Duodenal mucosa (tissue), 2 donors: Measurements from ENCODE around the gene CORO2A.
"Not testable (repeated sequence)": the region's sequence is repeated elsewhere in the genome, so short reads cannot be mapped to it uniquely, and the experiment has no call there.

Source experiments
- H3K27ac ChIP-seq: one replicate; pipeline ENCODE4 v1.7.0; 2013; ENCODE audit warnings: low read depth, low read length
- H3K27me3 ChIP-seq, 2 donors: one replicate each; pipeline ENCODE4 v1.7.0; 2013; ENCODE audit warnings: low read length in 2 of 2, control low read depth in 1 of 2; ENCODE audit not compliant: insufficient read depth in 2 of 2, control insufficient read depth in 1 of 2
- H3K36me3 ChIP-seq, 2 donors: one replicate each; pipeline ENCODE4 v1.7.0; 2013; ENCODE audit warnings: low read length in 2 of 2, control low read depth in 1 of 2; ENCODE audit not compliant: insufficient read depth in 2 of 2, control insufficient read depth in 1 of 2
- H3K4me1 ChIP-seq, 2 donors: one replicate each; pipeline ENCODE4 v1.7.0; 2013; ENCODE audit warnings: low read length in 2 of 2, control low read depth in 1 of 2; ENCODE audit not compliant: insufficient read depth in 2 of 2, control insufficient read depth in 1 of 2
- H3K4me3 ChIP-seq, 2 donors: one replicate each; pipeline ENCODE4 v1.7.0; 2013; ENCODE audit warnings: low read length in 2 of 2, low read depth in 1 of 2
- H3K9ac ChIP-seq, 2 donors: one replicate each; pipeline ENCODE4 v1.7.0; 2013; ENCODE audit warnings: low read length in 2 of 2, low read depth in 1 of 2
- H3K9me3 ChIP-seq, 2 donors: one replicate each; pipeline ENCODE4 v1.7.0; 2013; ENCODE audit warnings: low read length in 2 of 2, control low read depth in 1 of 2; ENCODE audit not compliant: control insufficient read depth in 1 of 2

Gene CORO2A

GRCh38 chr9:98174502-98174918 is 17.9 kb downstream of the CORO2A start:
- H3K27me3 ChIP-seq, H3K27ac ChIP-seq, H3K4me3 ChIP-seq, H3K9me3 ChIP-seq, H3K9ac ChIP-seq, H3K36me3 ChIP-seq: not testable (repeated sequence)
- peaks cover 67 to 81% of the 10 kb centered on the region in 2 donors for H3K4me1 ChIP-seq

DNA sequence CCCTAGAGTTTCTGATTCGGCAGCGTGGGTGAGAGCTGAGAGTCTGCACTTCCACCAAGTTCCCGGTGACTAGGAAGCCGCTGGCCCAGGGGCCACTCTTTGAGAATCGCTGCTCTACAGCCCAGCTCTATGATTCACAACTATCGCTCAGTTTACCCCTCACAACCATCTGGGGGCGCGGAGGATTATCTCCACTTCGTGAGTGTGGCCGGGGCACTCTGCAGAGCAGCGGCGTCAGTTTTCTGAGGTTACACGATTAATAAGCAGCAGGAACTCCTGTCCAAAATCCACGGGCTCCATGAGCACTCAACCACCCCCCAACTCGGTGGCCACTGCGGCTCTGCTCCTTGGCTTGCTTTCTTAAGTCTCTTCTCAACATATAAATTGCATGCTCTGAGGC is 19.3 kb downstream of the CORO2A start:
- H3K27ac ChIP-seq, result no peak overlapping the region
- no peaks in the 10 kb centered on the region for H3K9me3 ChIP-seq
- no peaks in the 10 kb centered on the region for H3K27me3 ChIP-seq
- H3K4me1 ChIP-seq, result peaks cover 74 to 81% of the 10 kb centered on the region in 2 donors
- no peak overlapping the region for H3K9ac ChIP-seq
- no peaks in the 10 kb centered on the region for H3K36me3 ChIP-seq
- H3K4me3 ChIP-seq, result no peak overlapping the region

GRCh38 chr9:98172604-98173003 is 19.8 kb downstream of the CORO2A start:
- no peaks in the 10 kb centered on the region for H3K9me3 ChIP-seq
- H3K27ac ChIP-seq, result no peak overlapping the region
- H3K4me1 ChIP-seq, result peaks cover 77 to 84% of the 10 kb centered on the region in 2 donors
- no peaks in the 10 kb centered on the region for H3K36me3 ChIP-seq
- H3K27me3 ChIP-seq, result no peaks in the 10 kb centered on the region
- no peak overlapping the region for H3K4me3 ChIP-seq
- H3K9ac ChIP-seq, result no peak overlapping the region

DNA sequence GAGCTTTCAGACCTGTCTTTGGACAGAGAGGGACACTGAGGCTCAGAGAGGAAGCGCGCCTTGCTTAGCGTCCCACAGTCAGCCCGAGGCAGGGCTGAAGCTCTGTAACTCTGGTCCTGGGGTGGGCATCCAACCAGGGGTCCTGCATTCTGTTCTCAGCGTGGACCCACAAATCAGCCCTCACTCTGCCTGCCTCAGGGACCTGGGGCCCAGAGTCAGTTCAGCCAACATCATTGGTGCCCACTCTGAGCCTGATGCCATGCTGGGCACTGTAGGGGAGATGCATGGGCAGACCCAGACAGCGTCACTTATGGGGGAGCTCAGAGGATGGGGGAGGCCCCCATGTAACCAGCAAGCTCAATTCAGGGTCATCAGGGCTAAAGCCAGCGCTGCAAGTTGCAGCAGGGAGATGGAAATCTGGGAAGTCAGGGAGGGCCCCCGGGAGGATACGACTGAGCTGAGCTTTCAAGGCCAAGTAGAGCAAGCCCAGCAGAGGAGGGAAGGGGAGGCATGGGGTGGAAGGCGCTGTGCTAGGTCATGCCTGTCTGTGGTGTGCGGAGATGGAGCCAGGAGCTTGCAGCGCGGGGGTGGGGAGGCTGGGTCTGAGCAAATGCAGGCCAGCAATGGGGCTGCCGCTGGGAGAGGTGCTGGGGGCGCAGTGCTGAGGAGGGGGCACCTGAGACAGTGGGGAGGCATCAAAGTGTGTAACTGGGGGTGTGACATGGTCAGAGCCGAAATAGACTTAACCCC is 21.1 kb downstream of the CORO2A start:
- Histone ChIP-seq H3K36me3 (no peaks in the 10 kb centered on the region), H3K9me3 (no peaks in the 10 kb centered on the region), H3K9ac (peak overlapping the region; percentile 19 to 44), H3K27ac (no peak overlapping the region), H3K4me1 (peaks cover 67 to 83% of the 10 kb centered on the region in 2 donors), H3K4me3 (no peak overlapping the region), H3K27me3 (no peaks in the 10 kb centered on the region)

DNA sequence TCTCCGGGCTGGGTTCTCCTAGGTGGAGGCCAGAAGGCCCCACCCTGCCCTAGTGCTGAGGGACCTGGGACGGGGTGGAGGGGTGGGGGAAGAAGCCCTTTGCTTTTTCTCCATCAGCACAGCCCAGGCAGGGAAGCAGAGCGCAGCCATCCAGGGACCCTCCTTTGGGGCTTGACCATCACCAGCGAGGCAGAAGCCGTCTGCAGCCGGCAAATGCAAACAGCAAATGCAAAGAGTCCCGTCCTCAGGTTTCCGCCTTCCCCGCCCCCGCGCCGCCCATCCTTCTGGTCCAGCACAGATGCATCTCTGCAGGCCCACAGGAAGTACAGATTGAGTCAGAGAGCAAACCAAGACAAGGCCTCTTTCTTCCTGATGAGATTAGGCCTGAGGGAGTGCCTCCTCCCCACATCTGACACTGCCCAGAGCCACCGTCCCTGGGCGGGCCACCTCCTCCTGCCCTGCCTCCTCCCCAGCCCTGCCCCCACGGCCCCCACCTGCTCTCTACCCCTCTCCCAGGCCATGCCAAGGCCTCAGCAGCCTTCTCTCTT is 23.4 kb downstream of the CORO2A start:
- Histone ChIP-seq H3K4me3 (no peak overlapping the region), H3K27me3 (no peaks in the 10 kb centered on the region), H3K9ac (peak overlapping the region in 1 of 2 donors; percentile 35), H3K9me3 (no peaks in the 10 kb centered on the region), H3K36me3 (no peaks in the 10 kb centered on the region), H3K4me1 (peaks cover 57 to 79% of the 10 kb centered on the region in 2 donors), H3K27ac (no peak overlapping the region)

- H3K27me3 ChIP-seq, result no peaks in the 10 kb centered on the region
- no peak overlapping the region for H3K27ac ChIP-seq
- H3K4me3 ChIP-seq, result no peak overlapping the region
- no peaks in the 10 kb centered on the region for H3K9me3 ChIP-seq
- H3K4me1 ChIP-seq, result peaks cover 60 to 77% of the 10 kb centered on the region in 2 donors
- no peaks in the 10 kb centered on the region for H3K36me3 ChIP-seq
- peak overlapping the region in 1 of 2 donors; percentile 35 for H3K9ac ChIP-seq
These were observed 24.2 kb downstream of the CORO2A start for GRCh38 chr9:98168153-98168780.

DNA sequence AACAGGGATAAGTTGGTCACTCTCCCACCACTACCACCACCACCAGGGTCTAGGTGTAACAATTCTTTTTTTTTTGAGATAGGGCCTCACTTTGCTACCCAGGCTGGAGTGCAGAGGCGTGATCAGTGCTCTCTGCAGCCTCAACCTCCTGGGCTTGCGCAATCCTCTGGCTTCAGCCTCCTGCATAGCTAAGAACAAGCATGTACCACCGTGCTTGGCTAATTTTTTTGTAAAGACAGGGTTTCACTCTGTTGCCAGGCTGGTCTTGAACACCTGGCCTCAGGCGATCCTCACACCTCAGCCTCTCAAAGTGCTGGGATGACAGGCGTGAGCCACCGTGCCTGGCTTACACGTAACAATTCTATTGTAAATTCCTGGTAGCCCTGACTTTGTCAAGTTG is 27.5 kb downstream of the CORO2A start:
- Histone ChIP-seq H3K27me3 (no peaks in the 10 kb centered on the region), H3K9me3 (no peaks in the 10 kb centered on the region), H3K36me3 (peaks cover 0 to 4% of the 10 kb centered on the region in 2 donors), H3K4me1 (peaks cover 57 to 64% of the 10 kb centered on the region in 2 donors), H3K4me3 (peak overlapping the region in 1 of 2 donors; percentile 20), H3K9ac (peak overlapping the region in 1 of 2 donors; percentile 13), H3K27ac (no peak overlapping the region)

DNA sequence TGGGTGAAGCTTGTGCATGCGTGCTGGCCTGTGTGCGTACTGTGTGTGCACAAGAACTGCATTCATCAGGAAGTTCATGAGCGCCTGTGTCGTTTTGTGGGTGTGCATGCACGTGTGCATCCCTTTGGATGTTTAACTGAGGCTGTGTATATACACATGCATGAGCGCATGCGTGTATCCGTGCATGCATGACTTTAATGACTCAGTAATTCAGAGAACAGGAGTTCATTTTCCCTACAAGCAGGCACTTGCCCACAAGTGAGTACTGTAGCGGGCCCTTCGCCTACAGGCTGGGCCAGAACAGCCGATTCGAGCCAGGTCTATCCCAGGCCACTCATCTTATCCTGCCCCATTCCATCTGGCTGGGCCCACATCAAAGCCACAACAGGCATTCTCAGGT is 29.8 kb downstream of the CORO2A start:
- Histone ChIP-seq H3K4me1 (peaks cover 46 to 48% of the 10 kb centered on the region in 2 donors), H3K9me3 (no peaks in the 10 kb centered on the region), H3K27ac (no peak overlapping the region), H3K36me3 (peaks cover 2 to 8% of the 10 kb centered on the region in 2 donors), H3K4me3 (no peak overlapping the region), H3K27me3 (no peaks in the 10 kb centered on the region), H3K9ac (no peak overlapping the region)

DNA sequence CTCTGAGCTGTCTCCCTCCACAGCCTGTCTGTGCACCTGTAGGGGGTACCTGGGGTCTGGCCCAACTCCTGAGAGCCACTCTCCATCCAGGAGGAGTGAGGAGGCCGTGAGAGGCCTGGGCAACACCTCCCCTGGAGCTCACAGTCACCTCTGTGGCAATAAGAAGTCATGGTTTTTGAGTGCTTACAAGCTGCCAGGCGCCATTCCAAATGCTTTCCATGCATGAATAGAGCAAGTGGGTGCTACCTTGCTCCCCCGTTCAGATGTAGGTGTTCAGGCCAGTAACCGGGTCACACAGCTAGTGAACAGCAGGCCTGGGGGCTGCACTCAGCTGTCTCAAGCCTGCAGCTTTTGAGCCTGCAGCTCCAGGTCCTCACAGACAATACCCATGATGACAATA is 30.6 kb downstream of the CORO2A start:
- Histone ChIP-seq H3K4me1 (peaks cover 46 to 48% of the 10 kb centered on the region in 2 donors), H3K9ac (no peak overlapping the region), H3K4me3 (no peak overlapping the region), H3K27me3 (no peaks in the 10 kb centered on the region), H3K27ac (no peak overlapping the region), H3K36me3 (peaks cover 8 to 12% of the 10 kb centered on the region in 2 donors), H3K9me3 (no peaks in the 10 kb centered on the region)

DNA sequence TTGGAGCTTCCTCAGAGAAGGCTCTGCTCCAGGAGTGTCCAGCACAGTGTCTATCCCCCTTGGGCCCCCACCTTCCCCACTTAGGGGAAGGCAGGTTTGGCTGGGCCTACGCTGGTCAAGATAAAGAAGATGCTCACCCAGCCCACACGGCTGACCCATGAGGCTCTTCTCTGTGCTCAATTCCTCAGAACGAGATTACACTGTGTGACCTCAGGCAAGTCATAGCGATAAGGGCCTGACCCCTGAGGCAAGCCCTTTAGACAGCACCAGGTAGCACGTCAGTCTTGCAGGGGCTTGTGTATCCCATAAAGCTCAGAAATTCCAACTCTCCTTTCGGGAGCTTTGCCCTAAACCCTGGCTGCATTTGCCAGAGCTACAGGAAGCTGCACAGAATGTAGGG is 32.6 kb downstream of the CORO2A start:
- H3K9me3 ChIP-seq, result no peaks in the 10 kb centered on the region
- no peaks in the 10 kb centered on the region for H3K27me3 ChIP-seq
- H3K4me3 ChIP-seq, result no peak overlapping the region
- H3K9ac ChIP-seq, result no peak overlapping the region
- H3K36me3 ChIP-seq, result peaks cover 12 to 14% of the 10 kb centered on the region in 2 donors
- no peak overlapping the region for H3K27ac ChIP-seq
- peaks cover 39 to 49% of the 10 kb centered on the region in 2 donors for H3K4me1 ChIP-seq
